Measurements from ENCODE around the gene CC2D2B.
"Not testable (repeated sequence)": the region's sequence is repeated elsewhere in the genome, so short reads cannot be mapped to it uniquely, and the experiment has no call there.

The CC2D2B gene

DNA sequence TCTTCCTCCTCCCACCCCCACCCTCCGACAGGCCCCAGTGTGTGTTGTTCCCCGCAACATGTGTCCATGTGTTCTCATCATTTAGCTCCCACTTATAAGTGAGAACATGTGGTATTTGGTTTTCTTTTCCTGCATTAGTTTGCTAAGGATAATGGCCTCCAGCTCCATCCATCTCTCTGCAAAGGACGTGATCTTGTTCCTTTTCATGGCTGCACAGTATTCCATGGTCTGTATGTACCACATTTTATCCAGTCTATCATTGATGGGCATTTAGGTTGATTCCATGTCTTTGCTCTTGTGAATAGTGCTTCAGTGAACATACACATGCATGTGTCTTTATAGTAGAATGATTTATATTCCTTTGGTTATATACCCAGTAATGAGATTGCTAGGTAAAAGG lies 140.2 kb downstream of the CC2D2B start:
- peaks cover 0 to 18% (median 15%) of the 10 kb centered on the region in 4 experiments for H3K4me1 ChIP-seq (ENCODE audit: control extremely low read depth in 1 of 4, control insufficient read depth in 4 of 4, insufficient read depth in 4 of 4, low read length in 3 of 4)
- H3K27ac ChIP-seq (ENCODE audit: insufficient read depth in 1 of 2, low read depth in 1 of 2, low read length in 2 of 2, poor library complexity in 1 of 2, severe bottlenecking in 2 of 2); POLR2A ChIA-PET; H3K4me3 ChIP-seq (ENCODE audit: control insufficient read depth in 1 of 7, extremely low read depth in 1 of 7, insufficient read depth in 4 of 7, low read depth in 2 of 7, low read length in 6 of 7); DNase-seq; H3K27me3 ChIP-seq (replicated peaks in 2 of 5; ENCODE audit: control insufficient read depth in 4 of 5, insufficient read depth in 5 of 5, low read length in 4 of 5); H3K9me3 ChIP-seq (ENCODE audit: control extremely low read depth in 1 of 5, control insufficient read depth in 4 of 5, insufficient read depth in 2 of 5, low read depth in 1 of 5, low read length in 4 of 5): not testable (repeated sequence)
- CTCF ChIA-PET = interaction anchor here (0.6 to 1.7 kb wide), 3 partner anchors 8 to 1170 kb away, joined by 3 to 6 read pairs (median 4); no protein-coding TSS in a partner anchor
- peaks cover 2 to 49% (median 19%) of the 10 kb centered on the region in 4 experiments for H3K36me3 ChIP-seq (ENCODE audit: control insufficient read depth in 4 of 4, insufficient read depth in 4 of 4, low read length in 3 of 4)
- WGBS (ENCODE audit: insufficient coverage) = no CpG with 5 or more reads among the region's 3 CpGs

DNA sequence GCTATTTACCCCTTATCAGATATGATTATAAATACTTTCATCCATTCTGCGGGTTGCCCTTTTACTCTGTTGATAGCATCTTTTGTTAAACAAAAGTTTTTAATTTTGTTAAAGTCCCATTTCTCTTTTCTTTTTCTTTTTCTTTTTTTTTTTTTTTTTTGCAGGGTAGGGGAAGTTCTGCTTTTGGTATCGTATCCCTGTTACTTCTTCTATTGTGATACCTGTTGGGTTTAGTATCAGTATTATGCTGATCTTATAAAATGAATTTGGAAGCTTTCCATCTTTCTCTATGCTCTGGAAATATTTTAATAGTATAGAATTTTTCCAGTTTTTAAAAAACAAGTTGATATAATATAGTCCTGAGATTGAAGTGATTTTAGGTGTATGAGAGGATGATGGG lies 141.6 kb downstream of the CC2D2B start:
- H3K27me3 ChIP-seq (replicated peaks in 2 of 5; ENCODE audit: control insufficient read depth in 4 of 5, insufficient read depth in 5 of 5, low read length in 4 of 5) = no peaks in the 10 kb centered on the region
- ChIA-PET CTCF (no interaction called here), POLR2A (no interaction called here)
- no peaks in the 10 kb centered on the region for H3K9me3 ChIP-seq (ENCODE audit: control extremely low read depth in 1 of 5, control insufficient read depth in 4 of 5, insufficient read depth in 2 of 5, low read depth in 1 of 5, low read length in 4 of 5)
- H3K27ac ChIP-seq (ENCODE audit: insufficient read depth in 1 of 2, low read depth in 1 of 2, low read length in 2 of 2, poor library complexity in 1 of 2, severe bottlenecking in 2 of 2) = no peak overlapping the region
- H3K4me1 ChIP-seq (ENCODE audit: control extremely low read depth in 1 of 4, control insufficient read depth in 4 of 4, insufficient read depth in 4 of 4, low read length in 3 of 4) = peaks cover 0 to 14% (median 8%) of the 10 kb centered on the region in 4 experiments
- DNase-seq = no peak
- H3K4me3 ChIP-seq (ENCODE audit: control insufficient read depth in 1 of 7, extremely low read depth in 1 of 7, insufficient read depth in 4 of 7, low read depth in 2 of 7, low read length in 6 of 7) = no peak overlapping the region
- WGBS (ENCODE audit: insufficient coverage) = no CpG with 5 or more reads among the region's 2 CpGs
- H3K36me3 ChIP-seq (ENCODE audit: control insufficient read depth in 4 of 4, insufficient read depth in 4 of 4, low read length in 3 of 4) = peaks cover 2 to 54% (median 20%) of the 10 kb centered on the region in 4 experiments

GRCh38 chr10:96053985-96054384 lies 146.2 kb downstream of the CC2D2B start:
- ChIA-PET POLR2A (no interaction called here), CTCF (interaction anchor here (1.5 kb wide), 1 partner anchor 12 kb away, joined by 3 read pairs; no protein-coding TSS in a partner anchor)
- H3K27ac ChIP-seq (ENCODE audit: insufficient read depth in 1 of 2, low read depth in 1 of 2, low read length in 2 of 2, poor library complexity in 1 of 2, severe bottlenecking in 2 of 2) = no peak overlapping the region
- no CpG with 5 or more reads among the region's 2 CpGs for WGBS (ENCODE audit: insufficient coverage)
- H3K36me3 ChIP-seq (ENCODE audit: control insufficient read depth in 4 of 4, insufficient read depth in 4 of 4, low read length in 3 of 4) = peaks cover 7 to 60% (median 37%) of the 10 kb centered on the region in 4 experiments
- peaks cover 0 to 3% (median 0%) of the 10 kb centered on the region in 4 experiments for H3K4me1 ChIP-seq (ENCODE audit: control extremely low read depth in 1 of 4, control insufficient read depth in 4 of 4, insufficient read depth in 4 of 4, low read length in 3 of 4)
- no peaks in the 10 kb centered on the region for H3K27me3 ChIP-seq (replicated peaks in 2 of 5; ENCODE audit: control insufficient read depth in 4 of 5, insufficient read depth in 5 of 5, low read length in 4 of 5)
- no peaks in the 10 kb centered on the region for H3K9me3 ChIP-seq (ENCODE audit: control extremely low read depth in 1 of 5, control insufficient read depth in 4 of 5, insufficient read depth in 2 of 5, low read depth in 1 of 5, low read length in 4 of 5)
- H3K4me3 ChIP-seq (ENCODE audit: control insufficient read depth in 1 of 7, extremely low read depth in 1 of 7, insufficient read depth in 4 of 7, low read depth in 2 of 7, low read length in 6 of 7) = no peak overlapping the region
- no peak for DNase-seq

GRCh38 chr10:96056787-96057186 lies 149.0 kb downstream of the CC2D2B start:
- POLR2A ChIA-PET = no interaction called here
- CTCF ChIA-PET = interaction anchor here (1.1 kb wide), 1 partner anchor 73 kb away, joined by 3 read pairs; the partner anchor contains the start of gene ZNF518A
- Histone ChIP-seq H3K27me3 (replicated peaks in 2 of 5; ENCODE audit: control insufficient read depth in 4 of 5, insufficient read depth in 5 of 5, low read length in 4 of 5) (no peaks in the 10 kb centered on the region), H3K27ac (ENCODE audit: insufficient read depth in 1 of 2, low read depth in 1 of 2, low read length in 2 of 2, poor library complexity in 1 of 2, severe bottlenecking in 2 of 2) (no peak overlapping the region), H3K36me3 (ENCODE audit: control insufficient read depth in 4 of 4, insufficient read depth in 4 of 4, low read length in 3 of 4) (peaks cover 7 to 61% (median 41%) of the 10 kb centered on the region in 4 experiments), H3K4me3 (ENCODE audit: control insufficient read depth in 1 of 7, extremely low read depth in 1 of 7, insufficient read depth in 4 of 7, low read depth in 2 of 7, low read length in 6 of 7) (no peak overlapping the region), H3K9me3 (ENCODE audit: control extremely low read depth in 1 of 5, control insufficient read depth in 4 of 5, insufficient read depth in 2 of 5, low read depth in 1 of 5, low read length in 4 of 5) (no peaks in the 10 kb centered on the region), H3K4me1 (ENCODE audit: control extremely low read depth in 1 of 4, control insufficient read depth in 4 of 4, insufficient read depth in 4 of 4, low read length in 3 of 4) (peaks cover 0 to 3% (median 0%) of the 10 kb centered on the region in 4 experiments)
- 100% methylated on average over 7 of the region's 7 CpGs for WGBS (ENCODE audit: insufficient coverage)
- no peak for DNase-seq

- H3K4me3 ChIP-seq (ENCODE audit: control insufficient read depth in 1 of 7, extremely low read depth in 1 of 7, insufficient read depth in 4 of 7, low read depth in 2 of 7, low read length in 6 of 7) = no peak overlapping the region
- H3K4me1 ChIP-seq (ENCODE audit: control extremely low read depth in 1 of 4, control insufficient read depth in 4 of 4, insufficient read depth in 4 of 4, low read length in 3 of 4) = no peaks in the 10 kb centered on the region
- ChIA-PET POLR2A (no interaction called here), CTCF (no interaction called here)
- peaks cover 8 to 52% (median 33%) of the 10 kb centered on the region in 4 experiments for H3K36me3 ChIP-seq (ENCODE audit: control insufficient read depth in 4 of 4, insufficient read depth in 4 of 4, low read length in 3 of 4)
- no peaks in the 10 kb centered on the region for H3K9me3 ChIP-seq (ENCODE audit: control extremely low read depth in 1 of 5, control insufficient read depth in 4 of 5, insufficient read depth in 2 of 5, low read depth in 1 of 5, low read length in 4 of 5)
- no peak overlapping the region for H3K27ac ChIP-seq (ENCODE audit: insufficient read depth in 1 of 2, low read depth in 1 of 2, low read length in 2 of 2, poor library complexity in 1 of 2, severe bottlenecking in 2 of 2)
- no peak for DNase-seq
- no peaks in the 10 kb centered on the region for H3K27me3 ChIP-seq (replicated peaks in 2 of 5; ENCODE audit: control insufficient read depth in 4 of 5, insufficient read depth in 5 of 5, low read length in 4 of 5)
- WGBS (ENCODE audit: insufficient coverage) = 100% methylated on average over 2 of the region's 3 CpGs
Measured at GRCh38 chr10:96061232-96061631, 153.5 kb downstream of the CC2D2B start.

GRCh38 chr10:96072674-96073073 lies 164.9 kb downstream of the CC2D2B start:
- Histone ChIP-seq H3K4me1 (ENCODE audit: control extremely low read depth in 1 of 4, control insufficient read depth in 4 of 4, insufficient read depth in 4 of 4, low read length in 3 of 4) (no peaks in the 10 kb centered on the region), H3K9me3 (ENCODE audit: control extremely low read depth in 1 of 5, control insufficient read depth in 4 of 5, insufficient read depth in 2 of 5, low read depth in 1 of 5, low read length in 4 of 5) (no peaks in the 10 kb centered on the region), H3K27ac (ENCODE audit: insufficient read depth in 1 of 2, low read depth in 1 of 2, low read length in 2 of 2, poor library complexity in 1 of 2, severe bottlenecking in 2 of 2) (no peak overlapping the region), H3K4me3 (ENCODE audit: control insufficient read depth in 1 of 7, extremely low read depth in 1 of 7, insufficient read depth in 4 of 7, low read depth in 2 of 7, low read length in 6 of 7) (no peak overlapping the region), H3K36me3 (ENCODE audit: control insufficient read depth in 4 of 4, insufficient read depth in 4 of 4, low read length in 3 of 4) (no peaks in the 10 kb centered on the region), H3K27me3 (replicated peaks in 2 of 5; ENCODE audit: control insufficient read depth in 4 of 5, insufficient read depth in 5 of 5, low read length in 4 of 5) (no peaks in the 10 kb centered on the region)
- ChIA-PET CTCF (no interaction called here), POLR2A (no interaction called here)
- WGBS (ENCODE audit: insufficient coverage) = no CpG with 5 or more reads among the region's 2 CpGs
- no peak for DNase-seq

- Histone ChIP-seq H3K27me3 (replicated peaks in 2 of 5; ENCODE audit: control insufficient read depth in 4 of 5, insufficient read depth in 5 of 5, low read length in 4 of 5) (no peaks in the 10 kb centered on the region), H3K4me3 (ENCODE audit: control insufficient read depth in 1 of 7, extremely low read depth in 1 of 7, insufficient read depth in 4 of 7, low read depth in 2 of 7, low read length in 6 of 7) (no peak overlapping the region), H3K9me3 (ENCODE audit: control extremely low read depth in 1 of 5, control insufficient read depth in 4 of 5, insufficient read depth in 2 of 5, low read depth in 1 of 5, low read length in 4 of 5) (no peaks in the 10 kb centered on the region), H3K36me3 (ENCODE audit: control insufficient read depth in 4 of 4, insufficient read depth in 4 of 4, low read length in 3 of 4) (peaks cover 0 to 2% (median 0%) of the 10 kb centered on the region in 4 experiments), H3K4me1 (ENCODE audit: control extremely low read depth in 1 of 4, control insufficient read depth in 4 of 4, insufficient read depth in 4 of 4, low read length in 3 of 4) (no peaks in the 10 kb centered on the region), H3K27ac (ENCODE audit: insufficient read depth in 1 of 2, low read depth in 1 of 2, low read length in 2 of 2, poor library complexity in 1 of 2, severe bottlenecking in 2 of 2) (no peak overlapping the region)
- POLR2A ChIA-PET = no interaction called here
- DNase-seq = peak in 2 of 3 donors; percentile 38 to 41
- WGBS (ENCODE audit: insufficient coverage) = no CpG with 5 or more reads among the region's 1 CpG
- CTCF ChIA-PET = no interaction called here
Measured at GRCh38 chr10:96073722-96074121, 165.9 kb downstream of the CC2D2B start.

All from common myeloid progenitor, CD34-positive (primary cell).